Vagina (tissue), 2 donors: ENCODE measurements around the gene EXTL2.

Source experiments
- POLR2A ChIP-seq, 2 donors: fragments of 450-650 bp; IDR thresholded peaks; one replicate each; pipeline ENCODE4 v1.6.1; 2017; ENCODE audit warnings: antibody characterized with exemption in 2 of 2, mild to moderate bottlenecking in 2 of 2, moderate library complexity in 2 of 2
- POLR2AphosphoS5 ChIP-seq, 2 donors: sonication (generic); formaldehyde crosslinking; IDR thresholded peaks; one replicate each; pipeline ENCODE4 v1.9.0; 2017; ENCODE audit warnings: antibody characterized with exemption in 2 of 2, mild to moderate bottlenecking in 2 of 2, low read depth in 1 of 2; ENCODE audit not compliant: insufficient read depth in 1 of 2
- TF ChIP-seq, protein P1 (sequence below), 3 experiments: fragments of 450-650 bp in 2 of 3; fragments of 200-600 bp in 1 of 3; sonication (generic) in 1 of 3; IDR thresholded peaks; one replicate each; pipeline ENCODE4 v1.5.1; 2017 to 2019; ENCODE audit warnings: antibody characterized with exemption in 3 of 3, mild to moderate bottlenecking in 2 of 3, moderate library complexity in 2 of 3

DNA sequence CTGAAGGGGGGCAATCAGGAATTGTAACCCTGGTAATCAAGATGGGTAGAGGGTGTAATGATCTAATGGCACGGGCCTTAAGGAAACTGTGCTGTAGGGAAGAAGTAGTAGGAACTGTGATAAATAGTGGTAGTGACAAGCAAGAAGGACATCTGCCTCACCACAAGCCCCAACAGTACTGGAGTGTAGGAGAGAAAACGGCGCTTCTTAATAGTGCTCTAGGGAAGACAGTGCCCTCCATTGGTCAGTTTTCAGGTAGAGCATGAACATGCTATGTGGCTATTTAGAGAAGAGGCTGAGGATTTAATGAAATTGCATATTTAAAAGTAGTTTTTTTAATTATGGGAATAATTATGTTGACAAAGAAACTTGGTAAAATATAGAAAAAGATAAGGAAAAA, 33.5 kb upstream of the EXTL2 start:
- TF ChIP-seq, protein P1, sequence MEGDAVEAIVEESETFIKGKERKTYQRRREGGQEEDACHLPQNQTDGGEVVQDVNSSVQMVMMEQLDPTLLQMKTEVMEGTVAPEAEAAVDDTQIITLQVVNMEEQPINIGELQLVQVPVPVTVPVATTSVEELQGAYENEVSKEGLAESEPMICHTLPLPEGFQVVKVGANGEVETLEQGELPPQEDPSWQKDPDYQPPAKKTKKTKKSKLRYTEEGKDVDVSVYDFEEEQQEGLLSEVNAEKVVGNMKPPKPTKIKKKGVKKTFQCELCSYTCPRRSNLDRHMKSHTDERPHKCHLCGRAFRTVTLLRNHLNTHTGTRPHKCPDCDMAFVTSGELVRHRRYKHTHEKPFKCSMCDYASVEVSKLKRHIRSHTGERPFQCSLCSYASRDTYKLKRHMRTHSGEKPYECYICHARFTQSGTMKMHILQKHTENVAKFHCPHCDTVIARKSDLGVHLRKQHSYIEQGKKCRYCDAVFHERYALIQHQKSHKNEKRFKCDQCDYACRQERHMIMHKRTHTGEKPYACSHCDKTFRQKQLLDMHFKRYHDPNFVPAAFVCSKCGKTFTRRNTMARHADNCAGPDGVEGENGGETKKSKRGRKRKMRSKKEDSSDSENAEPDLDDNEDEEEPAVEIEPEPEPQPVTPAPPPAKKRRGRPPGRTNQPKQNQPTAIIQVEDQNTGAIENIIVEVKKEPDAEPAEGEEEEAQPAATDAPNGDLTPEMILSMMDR (IDR thresholded peaks at IDR 0.05), result no peak
- TF ChIP-seq POLR2A (IDR thresholded peaks at IDR 0.05) (no peak), POLR2AphosphoS5 (IDR thresholded peaks at IDR 0.05; ENCODE audit: insufficient read depth in 1 of 2, low read depth in 1 of 2) (no peak)
